GM12874 (cell line): ENCODE results near the gene MAP3K10.
A peak's percentile ranks its signal among the peaks of the same experiment; 100 is the strongest.

ENCODE experiments used
- TF ChIP-seq, protein P1 (sequence below): IDR thresholded peaks from 2 replicates; pipeline ENCODE4 v1.5.1; 2011; ENCODE audit warnings: low read depth, mild to moderate bottlenecking, control low read depth, low read length, moderate library complexity; ENCODE audit not compliant: insufficient read depth

MAP3K10 gene

DNA sequence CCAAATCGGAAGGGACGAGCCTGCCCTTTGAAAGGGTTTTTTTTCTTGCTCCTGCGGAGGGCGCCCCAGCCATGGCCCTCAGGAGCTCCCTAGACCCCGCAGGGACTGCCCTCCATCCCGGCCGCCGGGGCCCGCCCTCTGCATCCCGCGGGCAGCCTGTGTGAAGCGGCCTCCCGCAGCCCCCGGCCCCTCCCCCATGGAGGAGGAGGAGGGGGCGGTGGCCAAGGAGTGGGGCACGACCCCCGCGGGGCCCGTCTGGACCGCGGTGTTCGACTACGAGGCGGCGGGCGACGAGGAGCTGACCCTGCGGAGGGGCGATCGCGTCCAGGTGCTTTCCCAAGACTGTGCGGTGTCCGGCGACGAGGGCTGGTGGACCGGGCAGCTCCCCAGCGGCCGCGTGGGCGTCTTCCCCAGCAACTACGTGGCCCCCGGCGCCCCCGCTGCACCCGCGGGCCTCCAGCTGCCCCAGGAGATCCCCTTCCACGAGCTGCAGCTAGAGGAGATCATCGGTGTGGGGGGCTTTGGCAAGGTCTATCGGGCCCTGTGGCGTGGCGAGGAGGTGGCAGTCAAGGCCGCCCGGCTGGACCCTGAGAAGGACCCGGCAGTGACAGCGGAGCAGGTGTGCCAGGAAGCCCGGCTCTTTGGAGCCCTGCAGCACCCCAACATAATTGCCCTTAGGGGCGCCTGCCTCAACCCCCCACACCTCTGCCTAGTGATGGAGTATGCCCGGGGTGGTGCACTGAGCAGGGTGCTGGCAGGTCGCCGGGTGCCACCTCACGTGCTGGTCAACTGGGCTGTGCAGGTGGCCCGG is 815 bp downstream of the MAP3K10 start:
- TF ChIP-seq, protein P1, sequence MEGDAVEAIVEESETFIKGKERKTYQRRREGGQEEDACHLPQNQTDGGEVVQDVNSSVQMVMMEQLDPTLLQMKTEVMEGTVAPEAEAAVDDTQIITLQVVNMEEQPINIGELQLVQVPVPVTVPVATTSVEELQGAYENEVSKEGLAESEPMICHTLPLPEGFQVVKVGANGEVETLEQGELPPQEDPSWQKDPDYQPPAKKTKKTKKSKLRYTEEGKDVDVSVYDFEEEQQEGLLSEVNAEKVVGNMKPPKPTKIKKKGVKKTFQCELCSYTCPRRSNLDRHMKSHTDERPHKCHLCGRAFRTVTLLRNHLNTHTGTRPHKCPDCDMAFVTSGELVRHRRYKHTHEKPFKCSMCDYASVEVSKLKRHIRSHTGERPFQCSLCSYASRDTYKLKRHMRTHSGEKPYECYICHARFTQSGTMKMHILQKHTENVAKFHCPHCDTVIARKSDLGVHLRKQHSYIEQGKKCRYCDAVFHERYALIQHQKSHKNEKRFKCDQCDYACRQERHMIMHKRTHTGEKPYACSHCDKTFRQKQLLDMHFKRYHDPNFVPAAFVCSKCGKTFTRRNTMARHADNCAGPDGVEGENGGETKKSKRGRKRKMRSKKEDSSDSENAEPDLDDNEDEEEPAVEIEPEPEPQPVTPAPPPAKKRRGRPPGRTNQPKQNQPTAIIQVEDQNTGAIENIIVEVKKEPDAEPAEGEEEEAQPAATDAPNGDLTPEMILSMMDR: peak; percentile 25

DNA sequence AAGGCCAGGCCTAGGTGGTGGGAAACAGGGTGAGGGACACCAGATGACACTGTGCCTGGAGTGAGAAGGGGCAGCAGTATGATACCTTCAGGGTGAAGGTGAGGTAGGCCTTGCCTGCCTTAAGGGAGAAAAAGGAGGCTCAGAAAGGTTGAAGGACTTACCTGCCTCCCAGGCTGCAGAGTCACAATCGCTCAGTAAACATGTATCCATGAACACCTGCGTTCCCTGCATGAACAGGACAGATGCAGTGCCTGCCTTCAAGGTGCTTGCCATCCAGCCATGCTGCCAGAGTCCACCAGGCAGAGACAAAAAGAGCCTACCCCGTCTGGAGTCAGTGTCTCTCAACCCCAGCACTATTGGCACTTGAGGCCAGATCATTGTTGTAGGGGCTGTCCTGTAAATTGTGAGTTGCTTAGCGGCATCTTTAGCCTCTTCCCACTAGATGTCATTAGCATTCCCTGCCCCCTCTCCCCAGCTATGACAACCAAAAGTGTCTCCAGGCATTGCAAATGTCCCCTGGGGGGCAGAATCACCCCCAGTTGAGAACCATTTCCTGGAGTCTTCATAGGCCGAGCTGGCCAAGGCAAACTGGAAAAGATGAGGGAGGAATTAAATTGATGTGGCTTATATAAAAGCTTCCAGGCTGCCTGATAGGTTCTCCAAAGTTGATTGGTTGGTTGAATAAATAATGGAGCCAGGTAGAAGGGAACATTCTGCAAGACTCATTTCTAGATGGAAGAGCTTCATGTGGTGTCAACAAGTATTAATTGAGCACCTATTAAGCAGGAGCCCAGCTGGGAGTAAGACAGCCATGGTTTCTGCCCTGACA is 1.7 kb downstream of the MAP3K10 start:
- TF ChIP-seq, protein P1: no peak

DNA sequence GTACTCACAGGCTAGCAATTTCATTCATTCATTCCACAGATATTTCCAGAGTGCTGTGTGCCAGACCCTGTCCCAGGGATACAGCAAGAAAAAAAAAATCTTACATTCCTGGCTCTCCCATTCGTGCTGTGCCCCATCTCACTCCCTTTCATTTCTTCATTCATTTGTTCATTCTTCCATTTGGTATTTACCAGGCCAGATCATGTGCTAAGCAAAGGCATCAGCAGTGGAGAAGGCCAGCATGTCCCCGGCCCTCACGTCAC is 2.3 kb downstream of the MAP3K10 start:
- TF ChIP-seq, protein P1: no peak

DNA sequence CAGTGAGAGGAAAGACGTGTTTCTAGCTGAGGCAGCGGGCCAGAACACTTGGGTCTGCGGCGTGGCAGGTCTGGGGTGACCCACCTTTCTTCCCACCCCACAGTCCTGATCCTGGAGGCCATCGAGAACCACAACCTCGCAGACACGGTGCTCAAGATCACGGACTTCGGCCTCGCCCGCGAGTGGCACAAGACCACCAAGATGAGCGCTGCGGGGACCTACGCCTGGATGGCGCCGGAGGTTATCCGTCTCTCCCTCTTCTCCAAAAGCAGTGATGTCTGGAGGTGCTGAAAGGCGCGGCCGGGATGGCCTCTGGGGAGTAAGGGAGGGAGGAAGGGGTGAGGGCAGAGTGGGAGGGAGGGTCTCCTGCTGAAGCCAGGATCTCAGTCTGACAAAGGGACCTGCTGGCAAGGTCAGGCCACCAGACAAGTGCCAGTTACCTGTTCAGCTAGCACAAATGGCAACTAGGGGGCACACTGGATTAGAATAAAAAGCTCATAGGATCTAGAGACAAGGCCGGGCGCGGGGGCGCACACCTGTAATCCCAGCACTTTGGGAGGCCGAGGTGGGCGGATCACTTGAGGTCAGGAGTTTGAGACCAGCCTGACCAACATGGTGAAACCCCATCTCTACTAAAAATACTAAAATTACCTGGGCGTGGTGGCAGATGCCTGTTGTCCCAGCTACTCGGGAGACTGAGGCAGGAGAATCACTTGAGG is 7.2 kb downstream of the MAP3K10 start:
- TF ChIP-seq, protein P1: no peak

DNA sequence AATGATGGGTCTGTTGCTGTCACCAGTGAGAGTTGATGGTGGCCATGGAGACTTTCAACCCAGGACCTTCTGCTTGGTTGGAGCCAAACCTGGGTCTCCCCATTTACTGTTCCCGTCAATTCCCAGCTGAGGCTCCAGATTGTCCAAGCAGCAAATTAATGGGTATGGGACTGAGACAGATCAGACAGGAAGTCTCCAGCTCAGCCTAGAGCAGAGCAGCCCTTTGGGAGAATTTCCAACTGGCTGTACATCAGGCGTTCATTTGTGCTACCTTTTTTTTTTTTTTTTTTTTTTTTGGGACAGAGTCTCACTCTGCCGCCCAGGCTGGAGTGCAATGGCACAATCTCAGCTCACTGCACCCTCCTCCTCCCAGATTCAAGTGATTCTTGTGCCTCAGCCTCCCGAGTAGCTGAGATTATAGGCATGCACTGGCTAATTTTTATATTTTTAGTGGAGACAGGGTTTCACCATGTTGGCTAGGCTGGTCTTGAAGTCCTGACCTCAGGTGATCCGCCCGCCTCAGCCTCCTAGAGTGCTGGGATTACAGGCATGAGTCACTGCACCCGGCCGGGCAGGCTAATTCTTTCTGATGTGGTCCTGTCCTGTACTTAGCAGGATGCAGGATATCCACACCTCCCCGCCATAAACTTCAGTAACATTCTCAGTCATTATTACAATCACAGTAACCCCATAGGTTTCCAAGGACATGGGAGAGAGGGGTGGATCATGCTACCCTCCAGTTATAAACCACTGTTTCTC is 9.3 kb downstream of the MAP3K10 start:
- TF ChIP-seq, protein P1: no peak

DNA sequence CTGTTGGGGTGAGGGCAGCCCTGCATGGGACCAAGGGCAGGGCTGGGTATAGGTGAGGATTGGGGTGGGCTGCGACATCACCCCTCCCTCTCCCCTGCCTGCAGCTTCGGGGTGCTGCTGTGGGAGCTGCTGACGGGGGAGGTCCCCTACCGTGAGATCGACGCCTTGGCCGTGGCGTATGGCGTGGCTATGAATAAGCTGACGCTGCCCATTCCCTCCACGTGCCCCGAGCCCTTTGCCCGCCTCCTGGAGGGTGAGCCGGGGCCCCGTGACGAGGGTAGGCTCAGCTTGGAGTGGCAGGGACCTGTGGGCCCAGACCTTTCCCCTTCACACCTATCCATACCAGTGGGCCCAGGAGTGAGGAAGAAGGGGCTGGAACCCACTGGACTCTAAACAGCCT is 13.2 kb downstream of the MAP3K10 start:
- TF ChIP-seq, protein P1: no peak
